Measurements from ENCODE around the gene TMF1.

TMF1 gene

GRCh38 chr3:69012800-69013252 lies 39.3 kb downstream of the TMF1 start:
- TF ChIP-seq MYC (IDR thresholded peaks at IDR 0.05; ENCODE audit: low read depth, low read length) (no peak), MAX (IDR thresholded peaks at IDR 0.05; ENCODE audit: low read depth, low read length) (no peak), POLR2A (IDR thresholded peaks at IDR 0.05; ENCODE audit: extremely low read depth, insufficient read length) (no peak)
- TF ChIP-seq, protein P1, sequence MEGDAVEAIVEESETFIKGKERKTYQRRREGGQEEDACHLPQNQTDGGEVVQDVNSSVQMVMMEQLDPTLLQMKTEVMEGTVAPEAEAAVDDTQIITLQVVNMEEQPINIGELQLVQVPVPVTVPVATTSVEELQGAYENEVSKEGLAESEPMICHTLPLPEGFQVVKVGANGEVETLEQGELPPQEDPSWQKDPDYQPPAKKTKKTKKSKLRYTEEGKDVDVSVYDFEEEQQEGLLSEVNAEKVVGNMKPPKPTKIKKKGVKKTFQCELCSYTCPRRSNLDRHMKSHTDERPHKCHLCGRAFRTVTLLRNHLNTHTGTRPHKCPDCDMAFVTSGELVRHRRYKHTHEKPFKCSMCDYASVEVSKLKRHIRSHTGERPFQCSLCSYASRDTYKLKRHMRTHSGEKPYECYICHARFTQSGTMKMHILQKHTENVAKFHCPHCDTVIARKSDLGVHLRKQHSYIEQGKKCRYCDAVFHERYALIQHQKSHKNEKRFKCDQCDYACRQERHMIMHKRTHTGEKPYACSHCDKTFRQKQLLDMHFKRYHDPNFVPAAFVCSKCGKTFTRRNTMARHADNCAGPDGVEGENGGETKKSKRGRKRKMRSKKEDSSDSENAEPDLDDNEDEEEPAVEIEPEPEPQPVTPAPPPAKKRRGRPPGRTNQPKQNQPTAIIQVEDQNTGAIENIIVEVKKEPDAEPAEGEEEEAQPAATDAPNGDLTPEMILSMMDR (IDR thresholded peaks at IDR 0.05; ENCODE audit: low read depth, low read length), result no peak
- peak; percentile 31 for DNase-seq (ENCODE audit: low read depth)

DNA sequence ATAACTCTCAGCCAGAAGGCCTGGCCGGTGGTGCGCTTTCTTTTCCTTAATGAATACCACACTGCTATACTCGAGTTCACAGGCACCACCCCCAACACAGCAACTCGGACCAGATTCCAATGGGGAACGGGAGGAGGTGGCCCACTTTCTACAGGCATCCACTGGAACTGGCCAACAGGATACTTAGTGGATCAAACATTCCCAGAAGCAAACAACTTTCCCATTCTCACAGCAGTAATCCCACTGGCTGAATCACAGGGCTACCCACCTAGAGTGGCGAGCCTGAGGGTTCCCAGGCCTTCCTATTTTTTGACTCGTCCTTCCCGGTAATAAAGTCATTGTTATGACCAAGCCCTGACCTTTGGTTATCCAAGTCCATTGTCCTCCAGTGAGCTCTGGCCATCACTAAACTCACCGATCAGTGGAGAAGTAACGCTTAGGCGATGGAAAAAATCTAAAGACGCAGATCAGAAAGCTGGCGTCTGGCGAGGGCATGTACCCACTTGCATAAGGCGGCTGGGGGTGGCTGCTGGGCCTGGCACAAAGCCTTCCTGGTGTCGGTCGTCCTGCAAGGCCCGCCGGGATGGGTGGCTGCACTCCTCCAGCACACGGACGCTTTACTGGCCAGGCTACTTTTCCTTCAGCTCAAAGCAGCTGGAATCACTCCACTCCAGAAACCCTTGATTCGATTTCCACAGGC lies 39.9 kb downstream of the TMF1 start:
- DNase-seq (ENCODE audit: low read depth), result no peak
- no peak overlapping the region for H3K4me3 ChIP-seq (ENCODE audit: low read depth, low read length)
- TF ChIP-seq MAX (IDR thresholded peaks at IDR 0.05; ENCODE audit: low read depth, low read length) (no peak), POLR2A (IDR thresholded peaks at IDR 0.05; ENCODE audit: extremely low read depth, insufficient read length) (no peak), MYC (IDR thresholded peaks at IDR 0.05; ENCODE audit: low read depth, low read length) (no peak)
- TF ChIP-seq, protein P1 (IDR thresholded peaks at IDR 0.05; ENCODE audit: low read depth, low read length), result no peak

More at GRCh38 chr3:69012800-69013252, 39.3 kb downstream of the TMF1 start:
- no peak overlapping the region for H3K4me3 ChIP-seq (ENCODE audit: low read depth, low read length)

GRCh38 chr3:69011096-69011730 lies 40.9 kb downstream of the TMF1 start:
- no peak overlapping the region for H3K4me3 ChIP-seq (ENCODE audit: low read depth, low read length)
- TF ChIP-seq MAX (IDR thresholded peaks at IDR 0.05; ENCODE audit: low read depth, low read length) (no peak), POLR2A (IDR thresholded peaks at IDR 0.05; ENCODE audit: extremely low read depth, insufficient read length) (no peak), MYC (IDR thresholded peaks at IDR 0.05; ENCODE audit: low read depth, low read length) (no peak)
- TF ChIP-seq, protein P1 (IDR thresholded peaks at IDR 0.05; ENCODE audit: low read depth, low read length), result no peak
- DNase-seq (ENCODE audit: low read depth), result no peak

DNA sequence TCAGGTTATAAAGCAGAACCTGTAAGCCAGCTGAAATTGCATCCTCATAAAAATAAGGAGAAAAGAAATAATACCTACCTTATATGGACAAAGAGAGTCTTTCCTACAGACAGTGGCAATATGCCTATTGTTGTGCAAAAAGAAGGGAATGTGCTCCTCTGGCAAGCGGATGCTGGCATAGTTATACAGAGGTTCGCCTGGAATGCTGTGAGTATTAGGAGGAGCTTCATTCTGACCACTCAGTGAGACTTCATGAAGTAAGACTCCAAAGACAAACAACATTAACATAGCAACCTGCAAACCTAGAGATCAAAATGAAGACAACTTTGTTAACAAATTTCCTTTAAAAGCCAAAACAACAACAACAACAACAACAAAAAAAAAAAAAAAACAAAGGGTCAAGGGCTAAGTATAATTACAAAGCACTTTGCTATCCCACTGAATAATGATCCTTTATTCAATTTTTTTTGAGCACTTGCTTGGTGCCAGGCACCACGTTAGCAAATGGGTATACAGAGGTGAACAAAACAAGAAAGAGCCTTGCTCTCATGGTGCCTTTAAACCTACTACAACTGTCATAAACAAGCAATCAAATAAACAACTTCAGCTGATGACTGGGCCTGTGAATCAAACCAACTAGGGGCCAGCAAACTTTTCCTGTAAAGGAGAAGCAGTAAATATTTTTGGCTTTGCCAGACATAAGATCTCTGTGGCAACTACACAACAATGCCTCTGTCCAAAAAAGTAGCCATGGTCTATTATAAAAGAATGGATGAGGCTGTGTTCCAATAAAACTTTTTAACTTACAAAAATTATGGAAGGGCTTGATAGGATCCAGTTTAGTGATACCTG lies 42.3 kb downstream of the TMF1 start:
- no peak for DNase-seq (ENCODE audit: low read depth)
- no peak overlapping the region for H3K4me3 ChIP-seq (ENCODE audit: low read depth, low read length)
- no peak for TF ChIP-seq MAX (IDR thresholded peaks at IDR 0.05; ENCODE audit: low read depth, low read length)
- TF ChIP-seq, protein P1 (IDR thresholded peaks at IDR 0.05; ENCODE audit: low read depth, low read length), result no peak
- no peak for TF ChIP-seq MYC (IDR thresholded peaks at IDR 0.05; ENCODE audit: low read depth, low read length)
- no peak for TF ChIP-seq POLR2A (IDR thresholded peaks at IDR 0.05; ENCODE audit: extremely low read depth, insufficient read length)

DNA sequence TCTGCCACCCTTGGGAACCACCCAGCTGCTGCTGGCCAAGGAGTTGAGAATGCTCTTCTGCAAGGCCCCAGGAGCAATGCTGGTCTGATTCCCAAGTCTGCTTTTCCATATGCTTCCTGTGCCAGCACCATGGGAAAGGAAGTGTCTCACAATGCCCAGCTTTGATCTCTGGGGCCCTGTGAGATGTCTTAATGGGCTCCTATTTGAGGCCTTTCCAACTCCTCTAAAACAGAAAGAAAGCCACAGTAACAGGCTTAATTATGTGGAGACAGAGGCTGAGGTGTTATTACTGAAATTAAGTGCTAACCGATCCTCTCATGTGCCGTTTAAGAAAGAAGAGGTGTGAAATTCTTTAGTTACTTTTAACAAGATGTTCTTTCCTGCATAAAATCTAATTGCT lies 43.2 kb downstream of the TMF1 start:
- TF ChIP-seq, protein P1 (IDR thresholded peaks at IDR 0.05; ENCODE audit: low read depth, low read length), result no peak
- no peak for TF ChIP-seq MYC (IDR thresholded peaks at IDR 0.05; ENCODE audit: low read depth, low read length)
- no peak for TF ChIP-seq POLR2A (IDR thresholded peaks at IDR 0.05; ENCODE audit: extremely low read depth, insufficient read length)
- no peak for TF ChIP-seq MAX (IDR thresholded peaks at IDR 0.05; ENCODE audit: low read depth, low read length)
- no peak overlapping the region for H3K4me3 ChIP-seq (ENCODE audit: low read depth, low read length)
- DNase-seq (ENCODE audit: low read depth), result no peak
